LNCAP (cell line): Measurements from ENCODE around the gene SLC26A6.

Source experiments
- TF ChIP-seq, protein P1 (sequence below): fragments of 450-650 bp; IDR thresholded peaks from 2 replicates; pipeline ENCODE4 v1.5.1; 2017; ENCODE audit warnings: mild to moderate bottlenecking

SLC26A6 gene

DNA sequence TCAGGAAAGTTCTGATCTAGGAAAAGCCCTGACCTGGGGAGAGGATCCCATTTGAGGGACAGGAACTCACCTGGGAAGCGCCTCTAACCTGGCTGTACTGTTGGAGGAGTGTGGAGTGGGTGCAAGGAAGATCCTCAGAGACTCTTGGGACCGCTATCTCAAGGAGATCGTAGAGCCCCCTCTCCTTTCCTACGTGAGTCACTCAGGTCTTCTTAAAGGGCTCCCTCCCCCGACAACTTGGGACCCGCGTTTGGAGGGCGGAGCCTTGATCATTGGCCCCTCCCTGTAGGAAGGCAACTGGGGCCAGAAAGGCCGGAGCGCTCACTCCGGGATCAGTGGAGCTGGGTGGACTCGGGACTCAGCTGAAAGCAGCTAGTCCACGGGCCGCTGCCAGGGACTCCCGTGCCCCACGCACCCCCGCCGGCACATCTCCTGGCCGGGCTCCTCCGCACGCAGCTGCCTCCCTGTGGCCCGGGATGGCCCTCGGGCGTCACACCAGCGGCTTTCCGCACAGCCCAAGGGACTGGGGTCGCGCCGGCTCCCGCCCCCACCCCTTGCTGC lies 520 bp downstream of the SLC26A6 start:
- TF ChIP-seq, protein P1, sequence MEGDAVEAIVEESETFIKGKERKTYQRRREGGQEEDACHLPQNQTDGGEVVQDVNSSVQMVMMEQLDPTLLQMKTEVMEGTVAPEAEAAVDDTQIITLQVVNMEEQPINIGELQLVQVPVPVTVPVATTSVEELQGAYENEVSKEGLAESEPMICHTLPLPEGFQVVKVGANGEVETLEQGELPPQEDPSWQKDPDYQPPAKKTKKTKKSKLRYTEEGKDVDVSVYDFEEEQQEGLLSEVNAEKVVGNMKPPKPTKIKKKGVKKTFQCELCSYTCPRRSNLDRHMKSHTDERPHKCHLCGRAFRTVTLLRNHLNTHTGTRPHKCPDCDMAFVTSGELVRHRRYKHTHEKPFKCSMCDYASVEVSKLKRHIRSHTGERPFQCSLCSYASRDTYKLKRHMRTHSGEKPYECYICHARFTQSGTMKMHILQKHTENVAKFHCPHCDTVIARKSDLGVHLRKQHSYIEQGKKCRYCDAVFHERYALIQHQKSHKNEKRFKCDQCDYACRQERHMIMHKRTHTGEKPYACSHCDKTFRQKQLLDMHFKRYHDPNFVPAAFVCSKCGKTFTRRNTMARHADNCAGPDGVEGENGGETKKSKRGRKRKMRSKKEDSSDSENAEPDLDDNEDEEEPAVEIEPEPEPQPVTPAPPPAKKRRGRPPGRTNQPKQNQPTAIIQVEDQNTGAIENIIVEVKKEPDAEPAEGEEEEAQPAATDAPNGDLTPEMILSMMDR = no peak

DNA sequence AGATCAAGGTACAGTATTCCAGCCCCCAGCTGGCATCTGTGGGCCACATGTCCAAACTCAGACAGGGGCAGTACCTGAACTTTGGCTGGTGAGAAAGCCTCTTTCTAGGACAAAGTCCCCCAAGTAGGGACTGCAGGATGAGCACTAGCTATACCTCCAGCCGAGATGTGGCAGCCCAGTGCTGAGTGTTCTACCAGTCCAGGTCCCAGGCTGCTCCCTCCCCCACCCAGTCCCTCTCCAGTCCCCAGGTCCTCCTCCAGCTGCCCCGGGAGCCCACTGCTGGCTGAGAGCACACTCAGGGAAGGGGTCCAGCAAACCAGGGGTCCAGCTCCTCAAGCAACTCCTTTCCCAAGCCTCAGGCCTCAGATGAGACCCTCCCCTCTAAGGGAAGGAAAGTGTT lies 1.5 kb downstream of the SLC26A6 start:
- TF ChIP-seq, protein P1 = no peak

- TF ChIP-seq, protein P1 = no peak
Observed at GRCh38 chr3:48633256-48633655, 2.0 kb downstream of the SLC26A6 start.

DNA sequence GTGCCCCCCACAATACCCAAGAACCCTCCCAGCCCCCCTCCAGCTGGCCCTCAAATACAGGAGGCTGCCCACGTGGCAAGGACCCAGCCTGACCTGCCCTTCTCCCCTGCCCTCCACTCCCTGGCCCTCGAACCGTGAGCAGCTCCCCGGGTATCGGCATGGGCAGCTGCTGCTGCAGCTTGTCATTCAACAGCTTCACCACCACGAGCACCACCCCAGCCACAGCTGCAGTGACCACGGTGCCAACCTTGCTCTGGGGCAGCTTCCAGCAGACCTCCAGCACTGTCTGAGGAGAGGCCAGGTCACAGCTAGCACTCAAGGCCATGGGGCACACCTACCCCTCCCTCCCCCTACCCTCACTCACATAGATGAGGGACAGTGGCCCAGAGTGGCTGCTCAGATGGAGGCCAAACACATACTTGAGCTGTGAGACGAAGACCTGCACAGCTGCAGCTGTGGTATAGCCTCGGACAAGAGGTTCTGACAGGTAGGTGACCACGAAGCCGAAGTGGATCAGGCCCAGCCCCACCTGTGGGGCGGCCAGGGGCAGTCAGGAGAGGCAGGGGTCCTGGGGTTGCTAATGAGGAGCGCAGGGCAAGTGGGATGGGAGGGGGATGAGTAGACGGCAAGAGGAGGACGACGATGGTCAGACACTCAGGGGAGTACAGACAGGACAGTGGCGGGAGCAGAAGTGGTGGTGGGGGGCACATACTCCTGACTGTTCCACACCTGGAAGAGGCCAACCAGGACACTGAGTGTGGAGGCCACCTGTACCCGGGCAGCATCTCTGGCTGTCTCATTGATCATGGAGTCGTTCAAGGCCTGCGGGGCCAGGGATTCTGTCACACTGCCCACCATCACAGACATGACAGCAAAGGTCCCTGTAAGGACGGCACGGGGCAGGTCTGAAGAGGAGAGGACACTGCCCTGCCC lies 3.5 kb downstream of the SLC26A6 start:
- TF ChIP-seq, protein P1 = no peak

DNA sequence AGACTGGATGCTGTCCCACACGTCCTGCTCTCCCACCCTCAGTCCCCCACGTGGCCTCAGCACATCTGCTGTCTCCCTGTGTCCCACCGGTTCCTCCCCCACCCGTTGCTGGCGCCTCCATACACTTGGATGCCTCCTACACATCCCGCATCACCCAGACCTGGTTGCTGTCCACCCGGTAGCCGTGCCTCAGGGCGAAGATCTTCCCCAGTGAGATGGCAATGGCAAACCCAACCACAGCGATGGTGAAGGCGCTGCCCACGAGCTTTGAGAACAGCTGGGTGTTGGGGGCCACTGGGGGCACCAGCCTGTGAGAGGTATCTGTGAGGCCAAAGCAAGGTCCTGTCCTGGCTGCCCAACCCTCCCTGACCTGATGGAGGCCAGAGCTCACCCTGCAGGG lies 4.4 kb downstream of the SLC26A6 start:
- TF ChIP-seq, protein P1 = no peak

DNA sequence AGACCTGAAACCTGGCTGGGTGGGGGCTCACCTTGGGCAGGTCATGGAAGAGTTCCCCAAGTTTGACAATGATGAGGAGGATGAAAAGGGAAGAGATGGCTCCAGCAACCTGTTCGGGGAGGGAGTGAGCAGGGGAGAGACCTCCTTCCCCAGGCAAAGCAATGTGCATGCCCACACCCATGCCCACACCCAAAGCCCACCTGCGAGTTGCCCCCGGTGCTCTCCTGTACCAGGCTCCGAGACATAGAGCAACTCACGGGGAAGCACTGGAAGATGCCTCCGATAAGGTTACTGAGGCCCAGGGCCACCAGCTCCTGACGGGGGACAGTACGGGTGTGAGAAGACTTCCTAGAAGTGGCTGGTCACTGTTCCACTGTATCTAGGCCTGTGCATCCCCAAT lies 4.9 kb downstream of the SLC26A6 start:
- TF ChIP-seq, protein P1 = no peak

- TF ChIP-seq, protein P1 = no peak
Observed at GRCh38 chr3:48629894-48630293, 5.4 kb downstream of the SLC26A6 start.
